A673 (cell line): ENCODE data around the gene ASMTL. TPM values are rescaled to one million over a fixed set of nuclear protein-coding genes. Genes with fewer than 3 reads are reported as not detected.
"Not testable (repeated sequence)": the region's sequence is repeated elsewhere in the genome, so short reads cannot be mapped to it uniquely, and the experiment has no call there.

Experiments
- BruUV-seq: library from RNA; stranded (reverse); fragments of 400-500 nt; replicated peaks from 2 replicates; lab custom pipeline; 2021; lab: Mats Ljungman, UMichigan
- CTCF ChIA-PET: fragments of 300-600 bp; sonication (Branson Sonifier 250); formaldehyde crosslinking; loops from one replicate; lab custom pipeline; 2022; ENCODE audit warnings: antibody characterized with exemption; lab: Charles Lee
- POLR2A ChIA-PET: fragments of 300-600 bp; sonication (Branson Sonifier 250); formaldehyde crosslinking; loops from one replicate; lab custom pipeline; 2022; ENCODE audit warnings: antibody characterized with exemption; ENCODE audit not compliant: low non-redundant PET; lab: Charles Lee
- DNase-seq: peaks from one replicate; pipeline ENCODE4 v3.0.0-alpha.2; 2015; ENCODE audit warnings: low spot score
- H3K27ac ChIP-seq: fragments of 200-600 bp; sonication (generic); 2 replicates; pipeline ENCODE4 v1.5.1; 2016; ENCODE audit warnings: mixed run types, low read depth, mild to moderate bottlenecking, mixed read lengths, antibody characterized with exemption, low read length; ENCODE audit not compliant: poor library complexity, severe bottlenecking
- H3K27me3 ChIP-seq: fragments of 200-600 bp; sonication (generic); replicated peaks from 2 replicates; pipeline ENCODE4 v1.6.1; 2017; ENCODE audit warnings: mixed run types, low read depth, mild to moderate bottlenecking, mixed read lengths, antibody characterized with exemption, low read length; ENCODE audit not compliant: insufficient read depth, poor library complexity
- H3K36me3 ChIP-seq: fragments of 200-600 bp; sonication (generic); 2 replicates; pipeline ENCODE4 v1.6.1; 2016; ENCODE audit warnings: mixed run types, mild to moderate bottlenecking, mixed read lengths, antibody characterized with exemption, low read length; ENCODE audit not compliant: insufficient read depth, poor library complexity, severe bottlenecking
- H3K4me1 ChIP-seq: fragments of 200-600 bp; sonication (generic); 2 replicates; pipeline ENCODE4 v1.6.1; 2017; ENCODE audit warnings: mixed run types, mild to moderate bottlenecking, mixed read lengths, antibody characterized with exemption, low read length; ENCODE audit not compliant: insufficient read depth, poor library complexity, severe bottlenecking
- H3K4me3 ChIP-seq: fragments of 200-600 bp; sonication (generic); 2 replicates; pipeline ENCODE4 v1.5.1; 2016; ENCODE audit warnings: low read depth, mixed run types, mild to moderate bottlenecking, mixed read lengths, low read length; ENCODE audit not compliant: poor library complexity, severe bottlenecking
- H3K9me3 ChIP-seq: fragments of 200-600 bp; sonication (generic); 2 replicates; pipeline ENCODE4 v1.6.1; 2016; ENCODE audit warnings: mixed run types, low read depth, mild to moderate bottlenecking, mixed read lengths, antibody characterized with exemption, low read length; ENCODE audit not compliant: poor library complexity, severe bottlenecking
- EZH2 ChIP-seq: fragments of 200-600 bp; sonication (generic); IDR thresholded peaks from 2 replicates; pipeline ENCODE4 v1.6.1; 2017; ENCODE audit warnings: borderline replicate concordance, low read depth, mild to moderate bottlenecking, mixed read lengths, antibody characterized with exemption, low read length; ENCODE audit not compliant: poor library complexity, severe bottlenecking
- intact Hi-C: fragments of 100-400 bp; cut with micrococcal nuclease; formaldehyde crosslinking; loops from one replicate; pipeline ENCODE4 v1.10.0; 2022; ENCODE audit not compliant: unreplicated experiment
- total RNA-seq: library from RNA; stranded (reverse); gene quantifications from 2 replicates; pipeline ENCODE4 v1.2.3, GENCODE V29; 2021
- TF ChIP-seq, protein P1 (sequence below): fragments of 300-800, 200-600 bp; sonication (generic); conservative IDR thresholded peaks from 2 replicates; pipeline ENCODE4 v1.5.1; 2017; ENCODE audit warnings: low read depth, mild to moderate bottlenecking, antibody characterized with exemption, low read length, moderate library complexity, mixed read lengths

The ASMTL gene
- total RNA-seq, 1 experiment from 2014 or later, result 24.9 TPM

DNA sequence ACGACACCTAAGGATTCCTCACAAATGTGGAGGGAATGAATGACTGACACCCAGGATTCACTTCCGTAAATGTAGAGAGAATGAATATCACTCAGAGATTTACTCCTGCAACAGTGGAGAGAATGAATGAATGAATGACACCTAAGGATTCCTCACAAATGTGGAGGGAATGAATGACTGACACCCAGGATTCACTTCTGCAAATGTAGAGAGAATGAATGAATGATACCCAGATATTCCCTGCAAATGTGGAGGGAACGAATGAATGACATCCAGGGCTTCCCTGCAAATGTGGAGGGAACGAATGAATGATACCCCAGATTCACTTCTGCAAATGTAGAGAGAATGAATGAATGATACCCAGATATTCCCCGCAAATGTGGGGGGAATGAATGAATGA is 36.6 kb upstream of the ASMTL start:
- POLR2A ChIA-PET, H3K9me3 ChIP-seq, BruUV-seq, H3K27me3 ChIP-seq, H3K4me1 ChIP-seq, intact Hi-C loops, H3K36me3 ChIP-seq, CTCF ChIA-PET, DNase-seq, H3K27ac ChIP-seq, H3K4me3 ChIP-seq: not testable (repeated sequence)

GRCh38 chrX:1488745-1489144 is 36.0 kb upstream of the ASMTL start:
- BruUV-seq, result no TSS peak
- intact Hi-C loops, result no loop called here
- CTCF ChIA-PET, result no interaction called here

GRCh38 chrX:1488141-1488540 is 35.4 kb upstream of the ASMTL start:
- BruUV-seq, result no TSS peak
- Histone ChIP-seq H3K9me3 (no peaks in the 10 kb centered on the region), H3K27ac (no peak overlapping the region), H3K4me3 (no peak overlapping the region), H3K4me1 (no peaks in the 10 kb centered on the region), H3K27me3 (no peaks in the 10 kb centered on the region), H3K36me3 (no peaks in the 10 kb centered on the region)
- no peak for DNase-seq
- CTCF ChIA-PET, result no interaction called here
- POLR2A ChIA-PET, result no interaction called here
- TF ChIP-seq, protein P1, sequence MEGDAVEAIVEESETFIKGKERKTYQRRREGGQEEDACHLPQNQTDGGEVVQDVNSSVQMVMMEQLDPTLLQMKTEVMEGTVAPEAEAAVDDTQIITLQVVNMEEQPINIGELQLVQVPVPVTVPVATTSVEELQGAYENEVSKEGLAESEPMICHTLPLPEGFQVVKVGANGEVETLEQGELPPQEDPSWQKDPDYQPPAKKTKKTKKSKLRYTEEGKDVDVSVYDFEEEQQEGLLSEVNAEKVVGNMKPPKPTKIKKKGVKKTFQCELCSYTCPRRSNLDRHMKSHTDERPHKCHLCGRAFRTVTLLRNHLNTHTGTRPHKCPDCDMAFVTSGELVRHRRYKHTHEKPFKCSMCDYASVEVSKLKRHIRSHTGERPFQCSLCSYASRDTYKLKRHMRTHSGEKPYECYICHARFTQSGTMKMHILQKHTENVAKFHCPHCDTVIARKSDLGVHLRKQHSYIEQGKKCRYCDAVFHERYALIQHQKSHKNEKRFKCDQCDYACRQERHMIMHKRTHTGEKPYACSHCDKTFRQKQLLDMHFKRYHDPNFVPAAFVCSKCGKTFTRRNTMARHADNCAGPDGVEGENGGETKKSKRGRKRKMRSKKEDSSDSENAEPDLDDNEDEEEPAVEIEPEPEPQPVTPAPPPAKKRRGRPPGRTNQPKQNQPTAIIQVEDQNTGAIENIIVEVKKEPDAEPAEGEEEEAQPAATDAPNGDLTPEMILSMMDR, result no peak
- no peak for TF ChIP-seq EZH2
- intact Hi-C loops, result no loop called here

More at GRCh38 chrX:1488745-1489144, 36.0 kb upstream of the ASMTL start:
- Histone ChIP-seq H3K27ac (no peak overlapping the region), H3K4me1 (no peaks in the 10 kb centered on the region), H3K4me3 (no peak overlapping the region), H3K9me3 (no peaks in the 10 kb centered on the region), H3K27me3 (no peaks in the 10 kb centered on the region), H3K36me3 (no peaks in the 10 kb centered on the region)
- TF ChIP-seq, protein P1, result no peak
- TF ChIP-seq EZH2, result no peak
- DNase-seq, result no peak
- POLR2A ChIA-PET, result no interaction called here

DNA sequence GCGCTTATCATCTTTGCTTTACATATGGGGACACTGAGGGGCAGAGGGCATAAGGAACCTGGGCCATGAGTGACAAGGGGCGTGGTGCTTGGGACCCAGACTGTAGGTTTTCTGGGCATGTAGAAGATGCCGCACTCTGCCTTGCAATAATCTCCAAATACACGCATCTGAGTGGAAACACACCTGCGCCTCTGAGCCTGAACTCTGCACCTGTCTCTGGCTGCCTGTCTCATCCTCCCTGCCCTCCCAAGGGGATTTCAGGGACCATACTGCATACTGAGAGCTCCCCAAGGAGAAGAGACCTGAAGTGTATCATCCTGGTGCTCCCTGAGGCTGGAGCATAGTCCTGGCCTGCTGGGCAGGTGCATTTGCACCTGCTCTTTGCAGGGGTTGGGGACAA is 34.7 kb upstream of the ASMTL start:
- BruUV-seq, result no TSS peak
- CTCF ChIA-PET, result no interaction called here
- intact Hi-C loops, result no loop called here

More for the DNA sequence above, 34.7 kb upstream of the ASMTL start:
- no peaks in the 10 kb centered on the region for H3K36me3 ChIP-seq
- no peaks in the 10 kb centered on the region for H3K9me3 ChIP-seq
- H3K27ac ChIP-seq, result no peak overlapping the region
- H3K27me3 ChIP-seq, result no peaks in the 10 kb centered on the region
- POLR2A ChIA-PET, result no interaction called here
- H3K4me1 ChIP-seq, result peaks cover under 1% of the 10 kb centered on the region
- DNase-seq, result no peak
- H3K4me3 ChIP-seq, result no peak overlapping the region
- TF ChIP-seq, protein P1, result no peak
- no peak for TF ChIP-seq EZH2
